ENCODE measurements around the gene MARCHF6. TPM values are rescaled to one million over a fixed set of nuclear protein-coding genes. Genes with fewer than 3 reads are reported as not detected.

MARCHF6 gene
- total and polyA plus RNA-seq, 4 donors, result 35.4 to 185 (median 105) TPM

Small RNA genes within 50 kb of the gene (small RNA-seq; reads per million reads assigned to genes)
- not detected for gene RF00019 (ENCODE audit: low replicate concordance)

Other genes with a start within 250 kb of the MARCHF6 start
- gene ATPSCKMT, start 103.8 kb upstream of the MARCHF6 start, total RNA-seq, result 10 to 100 TPM; 23.4 to 28.2 TPM
- gene ATPSCKMT, start 103.8 kb upstream of the MARCHF6 start, polyA plus RNA-seq, result 10 to 100 TPM in 1 of 2 donors, 1 to 10 TPM in 1; 9.7 to 12.0 TPM
- gene CCT5, start 103.4 kb upstream of the MARCHF6 start, total RNA-seq, result 100 to 1,000 TPM; 127 to 158 TPM
- gene CCT5, start 103.4 kb upstream of the MARCHF6 start, polyA plus RNA-seq, result 100 to 1,000 TPM; 151 to 257 TPM
- gene CMBL, start 45.8 kb upstream of the MARCHF6 start, total RNA-seq, result 10 to 100 TPM; 14.6 to 15.9 TPM
- gene CMBL, start 45.8 kb upstream of the MARCHF6 start, polyA plus RNA-seq, result 10 to 100 TPM in 1 of 2 donors, 1 to 10 TPM in 1; 8.1 to 11.2 TPM
- 10 to 100 TPM; 31.7 to 34.8 TPM for gene ROPN1L, start 88.2 kb downstream of the MARCHF6 start, total RNA-seq
- 10 to 100 TPM; 12.0 to 22.8 TPM for gene ROPN1L, start 88.2 kb downstream of the MARCHF6 start, polyA plus RNA-seq
- 1 to 10 TPM; 2.2 to 6.3 TPM for gene ANKRD33B, start 210.4 kb downstream of the MARCHF6 start, total RNA-seq
- 1 to 10 TPM; 1.0 to 2.0 TPM for gene ANKRD33B, start 210.4 kb downstream of the MARCHF6 start, polyA plus RNA-seq